GM13977 (cell line): ENCODE measurements around the gene YBEY.
A peak's percentile ranks its signal among the peaks of the same experiment; 100 is the strongest.

ENCODE experiments used
- DNase-seq: peaks from one replicate; pipeline ENCODE4 v3.0.0; 2012; ENCODE audit warnings: low spot score
- in situ Hi-C: fragments of 300-500 bp; cut with MboI; formaldehyde crosslinking; loops from one replicate; pipeline ENCODE4 v1.12.0; 2022; ENCODE audit warnings: low sequenced_read_pairs, low pct_unique_long_range_greater_than_20kb, mixed read lengths, inconsistent platforms; ENCODE audit not compliant: unreplicated experiment
- TF ChIP-seq, protein P1 (sequence below): IDR thresholded peaks from 2 replicates; pipeline ENCODE4 v1.5.1; 2012; ENCODE audit warnings: mild to moderate bottlenecking, control low read depth; ENCODE audit not compliant: insufficient read depth; ENCODE audit errors: extremely low read depth, missing control alignments

The YBEY gene

DNA sequence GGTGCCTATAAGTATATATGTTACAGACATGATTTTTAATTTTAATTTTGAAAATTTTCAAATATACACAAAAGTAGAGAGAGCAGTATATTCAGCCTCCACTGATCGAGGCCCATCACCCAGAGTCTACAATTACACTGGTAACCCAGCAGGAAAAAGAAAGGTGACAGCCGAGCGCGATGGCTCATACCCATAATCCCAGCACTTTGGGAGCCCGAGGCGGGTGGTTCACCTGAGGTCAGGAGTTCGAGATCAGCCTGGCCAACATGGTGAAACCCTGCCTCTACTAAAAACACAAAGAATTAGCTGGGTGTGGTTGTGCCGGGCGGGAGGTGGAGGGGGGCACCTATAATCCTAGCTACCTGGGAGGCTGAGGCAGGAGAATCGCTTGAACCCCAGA, 1.4 kb downstream of the YBEY start:
- TF ChIP-seq, protein P1, sequence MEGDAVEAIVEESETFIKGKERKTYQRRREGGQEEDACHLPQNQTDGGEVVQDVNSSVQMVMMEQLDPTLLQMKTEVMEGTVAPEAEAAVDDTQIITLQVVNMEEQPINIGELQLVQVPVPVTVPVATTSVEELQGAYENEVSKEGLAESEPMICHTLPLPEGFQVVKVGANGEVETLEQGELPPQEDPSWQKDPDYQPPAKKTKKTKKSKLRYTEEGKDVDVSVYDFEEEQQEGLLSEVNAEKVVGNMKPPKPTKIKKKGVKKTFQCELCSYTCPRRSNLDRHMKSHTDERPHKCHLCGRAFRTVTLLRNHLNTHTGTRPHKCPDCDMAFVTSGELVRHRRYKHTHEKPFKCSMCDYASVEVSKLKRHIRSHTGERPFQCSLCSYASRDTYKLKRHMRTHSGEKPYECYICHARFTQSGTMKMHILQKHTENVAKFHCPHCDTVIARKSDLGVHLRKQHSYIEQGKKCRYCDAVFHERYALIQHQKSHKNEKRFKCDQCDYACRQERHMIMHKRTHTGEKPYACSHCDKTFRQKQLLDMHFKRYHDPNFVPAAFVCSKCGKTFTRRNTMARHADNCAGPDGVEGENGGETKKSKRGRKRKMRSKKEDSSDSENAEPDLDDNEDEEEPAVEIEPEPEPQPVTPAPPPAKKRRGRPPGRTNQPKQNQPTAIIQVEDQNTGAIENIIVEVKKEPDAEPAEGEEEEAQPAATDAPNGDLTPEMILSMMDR: no peak
- in situ Hi-C loops: no loop called here
- no peak for DNase-seq

DNA sequence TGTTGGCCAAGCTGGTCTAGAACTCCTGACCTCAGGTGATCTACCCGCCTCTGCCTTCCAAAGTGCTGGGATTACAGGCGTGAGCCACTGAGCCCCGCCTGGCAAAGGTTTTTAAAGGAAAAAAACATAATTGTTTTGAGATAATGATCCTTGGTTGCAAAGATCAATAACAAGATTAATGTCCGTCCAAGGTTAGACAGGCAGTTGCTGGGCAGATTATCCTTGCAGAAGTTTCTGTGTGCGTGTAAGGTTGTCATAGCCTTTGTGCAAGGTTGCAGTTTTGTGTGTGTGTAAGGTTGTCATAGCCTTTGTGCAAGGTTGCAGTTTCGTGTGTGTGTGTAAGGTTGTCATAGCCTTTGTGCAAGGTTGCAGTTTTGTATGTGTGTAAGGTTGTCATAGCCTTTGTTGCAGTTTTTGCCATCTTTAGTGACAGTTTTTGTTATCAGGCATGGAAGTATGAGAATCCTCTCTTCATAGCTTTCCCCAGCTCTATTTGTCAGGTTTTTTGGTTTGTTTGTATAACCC, 3.6 kb downstream of the YBEY start:
- TF ChIP-seq, protein P1: no peak
- no peak for DNase-seq
- in situ Hi-C loops: no loop called here

DNA sequence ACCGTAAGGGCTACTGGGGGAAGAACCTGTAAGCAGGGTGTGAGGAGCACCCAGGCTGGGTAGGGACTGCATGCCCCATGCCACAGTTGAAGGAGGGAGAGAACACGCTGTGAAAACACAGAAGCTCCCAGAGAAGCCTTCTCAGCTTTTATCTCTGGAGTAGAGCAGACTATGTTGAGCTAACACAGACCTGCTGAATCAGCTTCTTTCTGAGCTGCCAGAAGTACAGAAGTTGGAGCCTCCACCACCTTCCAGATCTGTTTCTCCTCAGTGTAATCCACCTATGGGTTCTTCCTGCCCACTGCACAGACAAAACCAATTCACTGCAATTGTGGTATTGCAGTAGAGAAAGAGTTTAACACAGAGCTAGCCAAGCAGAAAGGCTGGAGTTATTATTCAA, 5.4 kb downstream of the YBEY start:
- DNase-seq: no peak
- in situ Hi-C loops: no loop called here
- TF ChIP-seq, protein P1: no peak

DNA sequence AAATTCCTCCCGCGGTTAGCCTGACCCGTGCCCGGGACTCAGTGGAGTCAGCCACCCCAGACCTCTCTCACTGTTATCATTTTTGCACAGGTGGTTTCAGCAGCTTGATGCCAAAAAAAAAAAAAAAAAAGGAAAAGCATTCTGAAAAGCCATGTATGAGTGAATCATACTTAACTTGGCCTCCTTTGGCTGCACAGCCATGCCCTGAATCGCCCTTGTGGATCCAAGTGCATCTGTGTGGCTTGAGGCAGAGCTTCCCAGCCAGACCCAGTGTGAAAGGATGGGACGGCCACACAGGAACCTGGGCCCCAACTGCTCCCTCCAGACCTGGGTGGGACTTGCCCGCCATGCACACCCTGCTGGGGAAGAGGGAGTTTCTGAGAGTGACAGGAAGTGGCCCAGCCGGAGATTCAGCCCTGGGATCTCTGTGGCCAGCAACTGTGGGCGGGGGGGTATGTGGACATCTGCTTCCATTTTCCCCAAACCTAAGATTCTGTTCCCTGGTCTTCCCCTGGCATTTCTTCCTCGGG, 8.6 kb downstream of the YBEY start:
- DNase-seq: peak; percentile 65
- TF ChIP-seq, protein P1: no peak
- in situ Hi-C loops: no loop called here

DNA sequence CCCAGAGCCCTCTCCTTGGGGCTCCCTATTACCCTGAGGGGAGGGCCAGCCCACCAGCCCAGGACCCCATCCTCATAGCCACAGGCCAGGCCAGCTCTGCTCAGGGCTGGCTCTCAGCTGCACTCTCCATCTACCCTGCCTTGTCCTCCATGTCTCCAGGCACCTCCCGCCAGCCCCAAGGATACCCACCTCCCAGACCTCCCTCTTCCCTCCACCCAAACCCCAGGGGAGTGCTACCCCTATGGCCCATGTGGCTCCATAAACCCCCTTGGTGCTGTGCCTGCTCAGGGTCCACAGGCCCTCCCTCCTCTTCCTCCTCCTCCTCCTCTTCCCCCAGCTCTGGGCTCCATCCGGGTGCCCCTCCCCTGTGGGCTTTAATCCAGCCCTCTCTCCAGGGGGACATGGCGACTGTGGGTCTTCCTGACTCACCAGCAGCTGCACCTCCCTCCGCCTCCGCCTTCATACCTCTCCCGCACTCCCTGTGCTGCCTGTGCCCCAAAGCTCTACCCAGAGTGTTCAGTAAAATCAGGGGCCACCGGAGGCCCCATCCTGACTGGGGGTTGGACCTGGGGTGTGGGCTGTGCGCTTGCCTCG, 9.1 kb downstream of the YBEY start:
- no peak for DNase-seq
- TF ChIP-seq, protein P1: no peak
- in situ Hi-C loops: no loop called here

DNA sequence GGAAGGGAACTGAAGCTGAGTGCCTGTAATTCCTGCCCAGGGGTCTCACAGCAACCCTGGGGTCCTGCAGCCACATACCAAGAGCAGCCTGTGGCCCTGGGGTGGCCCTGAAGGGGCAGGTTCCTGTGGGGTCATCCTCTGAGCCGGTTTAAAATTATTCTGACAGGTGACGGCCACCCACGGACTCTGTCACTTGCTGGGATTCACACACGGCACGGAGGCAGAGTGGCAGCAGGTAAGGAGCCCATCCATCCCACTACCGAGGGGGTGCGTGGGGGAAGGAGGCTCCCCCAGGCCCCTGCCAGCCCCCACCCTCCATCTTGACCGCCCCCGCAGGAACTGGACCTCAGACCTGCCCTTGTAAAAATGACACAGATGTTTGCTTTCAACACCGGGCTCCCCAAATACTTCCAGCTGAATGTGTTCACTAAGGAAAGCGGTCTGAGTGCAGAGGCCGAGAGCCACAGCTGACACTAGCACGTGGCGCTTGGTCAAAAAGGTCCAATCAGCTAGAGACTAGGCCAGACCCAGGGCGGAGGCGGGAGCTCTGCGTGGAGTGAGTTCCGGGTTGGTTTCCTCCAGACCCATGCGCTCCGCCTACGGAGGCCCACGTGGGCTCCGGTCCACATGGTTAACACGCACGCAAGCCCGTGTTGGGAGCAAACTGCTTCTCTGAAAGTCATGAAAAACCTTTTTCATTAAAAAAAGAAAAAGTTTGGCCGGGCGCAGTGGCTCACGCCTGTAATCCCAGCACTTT, 10.0 kb downstream of the YBEY start:
- in situ Hi-C loops: no loop called here
- TF ChIP-seq, protein P1: no peak
- peak; percentile 80 for DNase-seq
